ENCODE data around the gene FAM20C.
"Not testable (repeated sequence)": the region's sequence is repeated elsewhere in the genome, so short reads cannot be mapped to it uniquely, and the experiment has no call there.

FAM20C gene

GRCh38 chr7:261341-262250, 69.2 kb downstream of the FAM20C start:
- no peak for DNase-seq

- no peak for DNase-seq
Measured at GRCh38 chr7:262251-262572, 69.8 kb downstream of the FAM20C start.

DNA sequence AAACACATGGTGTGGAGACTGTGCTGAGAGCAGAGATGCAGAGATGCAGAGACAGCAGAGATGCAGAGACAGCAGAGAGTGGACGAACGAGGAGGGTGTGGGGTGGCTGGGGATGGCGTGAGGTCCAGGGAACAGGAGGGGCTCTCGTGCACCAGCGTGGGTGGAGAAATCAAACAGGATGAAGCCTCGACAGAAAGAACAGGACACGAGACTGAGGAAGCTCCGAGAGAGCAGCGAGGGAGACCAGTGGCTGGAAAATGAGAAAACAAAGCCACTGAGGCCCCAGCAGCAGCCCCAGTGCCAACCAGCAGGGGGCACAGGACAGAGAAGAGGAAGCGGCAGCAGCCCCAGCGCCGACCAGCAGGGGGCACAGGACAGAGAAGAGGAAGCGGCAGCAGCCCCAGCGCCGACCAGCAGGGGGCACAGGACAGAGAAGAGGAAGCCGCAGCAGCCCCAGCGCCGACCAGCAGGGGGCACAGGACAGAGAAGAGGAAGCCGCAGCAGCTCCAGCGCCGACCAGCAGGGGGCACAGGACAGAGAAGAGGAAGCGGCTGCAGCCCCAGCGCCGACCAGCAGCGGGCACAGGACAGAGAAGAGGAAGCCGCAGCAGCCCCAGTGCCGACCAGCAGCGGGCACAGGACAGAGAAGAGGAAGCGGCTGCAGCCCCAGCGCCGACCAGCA, 70.4 kb downstream of the FAM20C start:
- not testable (repeated sequence) for DNase-seq

DNA sequence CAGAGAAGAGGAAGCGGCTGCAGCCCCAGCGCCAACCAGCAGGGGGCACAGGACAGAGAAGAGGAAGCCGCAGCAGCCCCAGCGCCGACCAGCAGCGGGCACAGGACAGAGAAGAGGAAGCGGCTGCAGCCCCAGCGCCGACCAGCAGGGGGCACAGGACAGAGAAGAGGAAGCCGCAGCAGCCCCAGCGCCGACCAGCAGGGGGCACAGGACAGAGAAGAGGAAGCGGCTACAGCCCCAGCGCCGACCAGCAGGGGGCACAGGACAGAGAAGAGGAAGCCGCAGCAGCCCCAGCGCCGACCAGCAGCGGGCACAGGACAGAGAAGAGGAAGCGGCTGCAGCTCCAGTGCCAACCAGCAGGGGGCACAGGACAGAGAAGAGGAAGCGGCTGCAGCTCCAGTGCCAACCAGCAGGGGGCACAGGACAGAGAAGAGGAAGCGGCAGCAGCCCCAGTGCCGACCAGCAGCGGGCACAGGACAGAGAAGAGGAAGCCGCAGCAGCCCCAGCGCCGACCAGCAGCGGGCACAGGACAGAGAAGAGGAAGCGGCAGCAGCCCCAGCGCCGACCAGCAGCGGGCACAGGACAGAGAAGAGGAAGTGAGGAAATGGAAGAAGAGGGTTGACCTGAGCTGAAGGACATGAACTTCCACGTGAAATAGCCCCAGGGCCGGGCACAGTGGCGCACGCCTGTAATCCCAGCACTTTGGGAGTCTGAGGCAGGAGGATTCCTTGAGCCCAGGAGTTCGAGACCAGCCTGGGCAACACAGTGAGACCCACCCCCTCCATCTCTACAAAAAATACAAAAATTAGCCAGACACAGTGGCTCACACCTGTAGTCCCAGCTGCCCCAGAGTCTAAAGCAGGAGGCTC, 71.3 kb downstream of the FAM20C start:
- DNase-seq = not testable (repeated sequence)

- no peak for DNase-seq
Measured at GRCh38 chr7:264541-265191, 72.3 kb downstream of the FAM20C start.

- no peak for DNase-seq
Measured at GRCh38 chr7:265192-265997, 73.0 kb downstream of the FAM20C start.

DNA sequence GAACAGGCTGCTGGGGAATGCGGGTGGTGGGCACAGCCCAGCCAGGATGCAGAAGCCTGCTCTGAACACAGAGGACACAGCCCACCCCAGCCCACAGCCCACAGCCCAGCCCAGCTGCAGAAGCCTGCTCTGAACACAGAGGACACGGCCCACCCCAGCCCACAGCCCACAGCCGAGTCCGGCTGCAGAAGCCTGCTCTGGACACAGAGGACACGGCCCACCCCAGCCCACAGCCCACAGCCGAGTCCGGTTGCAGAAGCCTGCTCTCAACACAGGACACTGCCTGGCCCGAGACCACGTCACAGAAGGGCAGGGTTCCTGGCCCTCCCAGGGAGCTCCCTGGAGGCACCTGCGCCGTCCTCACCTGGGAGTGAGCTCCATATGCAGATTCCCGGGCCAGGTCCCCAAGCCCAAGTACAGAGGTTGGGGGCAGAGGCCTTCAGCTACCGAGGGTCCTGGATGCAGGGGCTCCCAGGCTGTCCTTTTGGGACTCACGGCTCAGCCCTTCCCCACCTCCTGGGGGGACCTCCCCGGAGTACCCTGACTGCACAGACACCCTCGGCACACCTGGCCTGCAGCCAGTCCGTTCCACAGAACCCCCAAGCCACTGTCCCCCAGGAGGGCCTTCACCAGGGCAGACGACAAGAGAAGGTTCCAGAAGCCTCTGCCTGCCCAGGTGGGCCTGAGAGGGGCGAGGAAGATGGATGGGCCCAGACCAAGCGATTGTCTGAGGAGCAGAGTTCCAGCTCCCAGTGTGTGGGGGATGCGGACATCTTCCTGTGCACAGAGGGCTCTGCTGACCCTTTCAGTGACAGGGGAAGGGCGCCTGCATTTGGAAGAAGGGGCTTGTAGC, 73.9 kb downstream of the FAM20C start:
- DNase-seq = no peak

DNA sequence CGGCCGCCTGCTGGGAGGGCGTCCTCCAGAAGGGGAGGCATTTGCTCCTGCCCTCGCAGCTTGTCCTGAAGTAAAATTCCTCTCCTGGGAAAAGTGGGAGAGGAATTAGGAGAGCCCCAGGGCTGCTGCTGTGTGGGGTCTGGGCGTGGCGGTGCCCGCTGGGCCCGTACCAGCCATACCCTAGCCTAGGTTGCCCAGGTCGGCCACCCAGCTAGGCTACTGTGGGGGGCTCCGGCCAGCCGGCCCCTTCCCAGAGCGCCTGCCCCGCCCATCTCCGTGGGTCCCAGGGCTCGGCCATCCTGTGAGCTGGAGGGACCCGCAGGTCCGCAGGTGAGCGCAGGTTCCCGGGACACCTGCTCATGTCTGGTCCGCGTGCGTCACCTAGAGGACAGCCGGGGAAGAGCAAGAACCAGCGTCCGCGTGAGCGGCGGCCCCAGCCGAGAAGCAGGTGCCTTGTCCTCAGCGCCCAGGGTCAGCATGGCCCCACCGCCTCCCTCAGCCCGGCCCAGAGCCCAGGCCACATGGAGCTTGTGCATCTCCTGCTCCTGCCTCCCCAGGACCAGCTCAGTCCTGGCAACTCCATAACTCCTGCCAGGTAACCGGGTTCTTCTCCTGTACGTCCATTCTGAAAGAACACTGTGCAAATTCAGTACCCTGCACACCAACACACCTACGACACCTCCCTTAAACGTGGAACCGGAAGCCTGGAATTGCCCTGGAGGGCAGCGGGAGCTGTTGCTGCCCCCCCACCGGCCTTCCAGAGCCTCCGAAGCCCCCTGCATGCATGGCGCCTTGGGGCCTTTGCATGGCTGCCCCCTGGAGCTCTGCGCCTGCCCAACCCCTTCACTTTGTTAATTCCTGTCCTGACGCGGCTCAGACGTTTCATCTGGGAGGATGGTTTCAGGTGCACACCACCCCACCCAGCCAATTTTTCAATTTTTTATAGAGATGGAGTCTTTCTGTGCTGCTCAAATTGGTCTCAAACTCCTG, 74.8 kb downstream of the FAM20C start:
- no peak for DNase-seq

GRCh38 chr7:268991-269390, 76.6 kb downstream of the FAM20C start:
- DNase-seq = no peak

DNA sequence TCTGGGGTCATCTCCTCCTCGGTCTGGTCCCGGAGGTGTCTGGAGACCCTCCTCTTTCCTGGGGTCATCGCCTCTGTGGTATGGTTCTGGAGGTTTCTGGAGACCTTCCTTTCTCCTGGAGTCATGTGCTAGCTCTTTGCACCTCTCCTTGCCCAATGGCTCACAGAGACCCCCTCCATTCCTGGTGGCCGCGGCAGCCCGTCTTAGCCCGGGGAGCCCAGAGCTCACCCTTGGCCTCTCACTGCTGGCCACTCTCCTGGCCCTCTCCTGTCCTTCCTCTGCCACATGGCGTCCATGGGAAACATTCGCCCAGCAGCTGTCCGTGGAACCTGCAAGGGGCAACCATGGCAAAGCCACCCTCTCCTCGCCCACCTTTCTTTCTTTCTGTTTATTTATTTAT, 77.3 kb downstream of the FAM20C start:
- DNase-seq = no peak

GRCh38 chr7:270351-270983, 78.1 kb downstream of the FAM20C start:
- no peak for DNase-seq

DNA sequence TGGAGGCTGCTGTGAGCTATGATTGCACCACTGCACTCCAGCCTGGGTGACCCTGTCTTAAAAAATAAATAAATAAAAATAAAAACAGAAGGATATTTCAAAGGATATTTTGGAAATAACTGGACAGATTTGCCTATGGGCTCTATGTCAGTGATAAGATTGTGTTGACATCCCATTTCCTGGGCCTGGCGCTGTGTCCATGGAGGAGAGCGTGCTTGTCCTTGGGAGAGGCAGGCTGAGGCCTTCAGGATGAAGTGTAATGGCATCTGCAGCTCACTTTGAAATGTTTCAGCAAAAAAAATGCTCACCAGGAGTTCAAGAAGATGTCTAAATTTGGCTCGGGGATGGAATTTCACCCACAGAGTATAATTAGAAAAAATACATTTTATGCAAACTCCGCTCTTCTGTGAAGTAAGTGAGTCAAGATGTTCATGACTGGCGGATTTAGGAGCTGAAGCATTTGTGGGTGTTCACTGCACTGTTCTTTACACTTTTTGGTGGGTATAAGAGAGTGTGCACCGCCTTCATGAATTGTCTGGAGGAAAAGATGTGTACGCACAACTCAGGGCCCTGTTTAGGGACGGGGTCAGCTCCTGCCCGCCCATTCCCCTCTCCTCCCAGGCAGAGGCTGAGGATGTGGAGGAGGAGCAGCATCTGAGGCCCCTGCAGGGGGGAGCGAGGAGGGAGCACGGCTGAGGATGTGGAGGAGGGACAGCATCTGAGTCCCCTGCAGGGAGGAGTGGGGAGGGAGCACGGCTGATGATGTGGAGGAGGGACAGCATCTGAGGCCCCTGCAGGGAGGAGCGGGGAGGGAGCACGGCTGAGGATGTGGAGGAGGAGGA, 79.1 kb downstream of the FAM20C start:
- no peak for DNase-seq

DNA sequence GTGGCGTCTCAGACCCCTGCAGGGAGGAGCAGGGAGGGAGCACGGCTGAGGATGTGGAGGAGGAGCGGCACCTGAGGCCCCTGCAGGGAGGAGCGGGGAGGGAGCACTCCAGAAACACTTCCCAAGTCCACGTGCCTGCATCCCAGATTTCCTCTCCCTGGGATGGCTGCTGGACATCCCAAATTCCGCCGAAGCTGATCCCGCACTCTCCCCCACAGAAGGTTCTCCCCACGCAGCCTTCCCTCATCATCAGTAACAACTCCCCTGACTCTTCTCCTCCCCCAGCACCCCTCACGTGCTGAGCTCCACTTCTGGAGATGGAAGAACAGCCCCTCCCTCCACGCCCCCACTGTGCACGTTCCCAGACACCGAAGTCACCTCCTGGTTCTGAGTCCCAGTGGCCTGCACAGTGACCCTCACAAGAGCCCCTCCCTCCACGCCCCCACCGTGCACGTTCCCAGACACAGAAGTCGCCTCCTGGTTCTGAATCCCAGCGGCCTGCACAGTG, 79.8 kb downstream of the FAM20C start:
- DNase-seq = no peak

DNA sequence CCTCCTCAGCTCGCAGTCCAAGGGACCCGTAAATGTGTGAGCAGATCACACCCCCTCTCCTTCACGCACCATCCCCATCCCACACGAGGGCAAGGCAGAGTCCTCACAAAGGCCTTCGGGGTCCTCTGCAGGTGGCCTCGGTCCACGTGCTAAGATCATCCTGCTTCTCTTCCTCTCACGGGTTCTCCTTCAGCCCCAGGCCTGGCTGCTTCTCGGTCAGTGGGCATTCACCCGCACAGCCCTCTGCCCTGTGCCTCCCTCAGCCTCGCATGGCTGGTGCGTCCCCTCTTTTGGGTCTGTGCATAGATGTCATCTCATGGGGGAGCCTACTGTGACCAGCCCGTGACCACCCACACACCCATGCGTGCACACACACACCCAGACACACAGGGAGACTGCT, 80.3 kb downstream of the FAM20C start:
- DNase-seq = no peak

- no peak for DNase-seq
Measured at GRCh38 chr7:273327-273726, 81.0 kb downstream of the FAM20C start.

DNA sequence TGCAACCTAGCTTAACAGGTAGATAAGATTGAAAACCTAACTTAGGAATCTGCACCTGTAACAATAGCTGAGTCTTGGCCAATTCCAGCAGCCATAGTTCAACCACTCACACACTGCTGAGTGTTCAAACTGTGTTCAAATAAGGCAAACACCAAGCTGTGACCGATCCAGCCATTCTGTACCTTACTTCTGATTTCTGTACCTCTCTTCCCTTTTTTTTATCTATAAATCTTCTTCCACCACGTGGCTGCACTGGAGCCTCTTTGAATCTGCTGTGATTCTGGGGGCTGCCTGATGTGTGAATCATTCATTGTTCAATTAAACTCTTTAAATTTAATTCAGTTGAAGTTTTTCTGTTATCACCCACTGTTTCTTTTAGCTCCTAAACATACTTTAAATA, 81.9 kb downstream of the FAM20C start:
- no peak for DNase-seq

- no peak for DNase-seq
Measured at GRCh38 chr7:276230-276835, 84.0 kb downstream of the FAM20C start.

DNA sequence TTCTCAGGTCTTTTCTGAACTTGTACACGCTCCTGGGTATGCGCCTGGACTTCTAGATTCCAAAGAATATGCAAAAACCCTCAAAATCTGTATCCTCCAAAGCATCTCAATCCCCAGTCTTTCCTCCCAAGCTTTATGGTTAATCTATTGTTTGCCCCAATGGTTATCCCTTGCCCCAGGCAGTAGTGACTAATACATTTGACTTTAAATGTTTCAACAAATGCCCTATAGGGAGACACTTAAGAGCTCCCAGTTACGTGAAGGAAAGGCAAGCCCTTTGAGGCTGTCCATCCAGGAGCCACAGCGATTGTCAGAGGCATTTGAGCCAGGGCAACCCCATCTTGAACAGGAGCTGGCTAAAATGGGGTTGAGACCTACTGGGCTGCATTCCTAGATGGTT, 84.9 kb downstream of the FAM20C start:
- no peak for DNase-seq

Measured in islet precursor cell (in vitro differentiated cells).